HG03039 (cell line): ENCODE measurements around the gene ASB4.
A peak's percentile ranks its signal among the peaks of the same experiment; 100 is the strongest.
"Not testable (repeated sequence)": the region's sequence is repeated elsewhere in the genome, so short reads cannot be mapped to it uniquely, and the experiment has no call there.

Experiments used
- ATAC-seq: cut with Tn5 transposase; IDR thresholded peaks from one replicate; pipeline ENCODE4 v1.9.1; 2021; ENCODE audit warnings: mild to moderate bottlenecking, moderate library complexity; ENCODE audit not compliant: unreplicated experiment

Gene ASB4

GRCh38 chr7:95485391-95486123 lies at the start of gene ASB4:
ASB4 (plus strand) TSS chr7:95485943; CDS start chr7:95485972, 29 bp downstream.
- ATAC-seq: no peak

- no peak for ATAC-seq
Observed at GRCh38 chr7:95436407-95436806, 49.3 kb upstream of the ASB4 start.

DNA sequence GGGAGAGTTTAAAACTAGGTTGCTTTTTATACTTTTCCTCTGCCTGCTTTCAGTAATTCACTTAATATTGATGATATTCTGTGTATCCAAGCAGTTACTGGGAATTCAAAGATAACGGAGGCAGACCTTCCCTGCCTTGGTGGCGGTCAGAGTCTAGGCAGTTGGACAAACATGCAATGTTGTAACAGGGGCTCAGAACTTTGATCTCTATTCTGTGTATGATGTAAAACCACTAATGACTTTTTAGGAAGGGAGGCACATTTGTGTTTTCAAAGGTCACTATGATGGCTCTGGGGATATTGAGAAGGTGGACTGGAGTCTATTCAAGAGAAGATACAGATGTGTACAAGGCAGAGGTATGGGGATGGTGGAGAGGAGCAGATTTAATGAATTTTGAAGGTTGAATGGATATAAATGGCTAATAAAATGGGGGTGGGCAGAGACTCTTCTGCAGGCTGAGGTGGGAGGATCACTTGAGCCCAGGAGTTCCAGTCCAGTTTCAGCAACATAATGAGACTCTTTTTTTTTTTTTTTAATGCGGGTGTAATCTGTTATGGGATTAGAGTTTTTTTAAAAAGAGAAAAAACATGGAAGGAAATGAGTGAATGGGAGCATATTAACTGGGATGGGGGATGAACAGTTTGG lies 45.2 kb upstream of the ASB4 start:
- no peak for ATAC-seq

DNA sequence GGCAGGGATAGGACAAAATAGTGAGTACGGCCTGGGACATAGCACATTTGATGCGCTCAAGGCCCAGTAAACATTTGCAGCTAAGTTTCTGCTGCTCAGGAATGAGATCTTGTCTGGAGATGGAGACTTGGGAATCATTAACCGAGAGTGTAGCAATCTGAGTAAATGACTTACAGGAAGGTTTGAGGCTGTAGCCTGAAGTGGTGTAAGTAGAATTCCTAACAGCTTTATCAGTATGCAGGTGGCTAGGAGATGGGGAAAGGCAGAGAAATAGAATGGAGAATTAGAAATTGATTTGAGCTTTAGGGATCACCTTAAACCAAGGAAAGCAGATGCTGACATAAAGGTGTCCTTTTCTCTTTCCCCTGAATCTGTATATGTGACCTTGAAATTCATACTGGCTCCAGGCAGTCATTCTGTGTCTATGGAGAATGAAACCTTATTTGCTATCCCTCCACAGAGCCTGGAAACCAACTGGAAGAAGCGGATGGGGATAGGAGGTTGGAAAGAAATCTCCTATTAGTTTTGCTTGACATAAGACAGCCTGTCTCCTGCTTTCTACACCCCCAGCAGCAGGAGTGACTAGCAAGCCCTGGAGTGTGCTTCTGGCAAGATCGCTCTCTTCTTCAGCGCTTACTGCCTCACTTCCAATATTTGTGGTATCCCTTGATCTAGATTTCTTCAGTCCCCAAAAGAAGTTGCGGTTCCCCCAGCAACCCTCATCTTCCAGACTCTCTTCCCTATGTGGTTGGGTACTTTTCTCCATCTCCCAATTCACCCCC lies 44.5 kb upstream of the ASB4 start:
- ATAC-seq: no peak

- no peak for ATAC-seq
Observed at GRCh38 chr7:95444796-95445195, 40.9 kb upstream of the ASB4 start.

- no peak for ATAC-seq
Observed at GRCh38 chr7:95446618-95447017, 39.1 kb upstream of the ASB4 start.

DNA sequence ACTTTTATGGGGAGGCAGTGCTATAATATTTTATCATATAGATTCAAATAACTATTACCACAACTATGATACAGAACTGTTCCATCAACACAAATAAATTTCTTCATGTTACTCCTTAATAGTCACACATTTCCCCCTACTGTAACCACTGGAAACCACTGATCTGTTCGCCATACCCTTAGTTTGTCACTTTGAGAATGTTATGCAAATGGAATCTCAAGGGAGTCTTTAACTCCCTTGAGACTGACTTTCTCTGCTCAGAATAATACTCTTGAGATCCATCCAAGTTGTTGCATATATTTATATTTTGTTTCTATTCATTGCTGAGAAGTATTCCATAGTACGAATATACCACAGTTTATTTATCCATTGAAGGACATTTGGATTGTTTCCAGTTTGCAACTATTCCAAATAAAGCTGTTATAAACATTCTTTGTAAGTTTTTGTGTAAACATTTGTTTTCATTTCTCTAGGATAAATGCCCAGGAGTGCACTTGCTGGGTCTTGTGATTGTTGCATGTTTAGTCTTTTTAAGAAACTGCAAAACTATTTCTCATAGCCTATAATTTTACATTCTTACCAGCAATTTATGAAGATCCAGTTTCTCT lies 31.2 kb upstream of the ASB4 start:
- ATAC-seq: no peak

- ATAC-seq: no peak
Observed at GRCh38 chr7:95457947-95458346, 27.8 kb upstream of the ASB4 start.

DNA sequence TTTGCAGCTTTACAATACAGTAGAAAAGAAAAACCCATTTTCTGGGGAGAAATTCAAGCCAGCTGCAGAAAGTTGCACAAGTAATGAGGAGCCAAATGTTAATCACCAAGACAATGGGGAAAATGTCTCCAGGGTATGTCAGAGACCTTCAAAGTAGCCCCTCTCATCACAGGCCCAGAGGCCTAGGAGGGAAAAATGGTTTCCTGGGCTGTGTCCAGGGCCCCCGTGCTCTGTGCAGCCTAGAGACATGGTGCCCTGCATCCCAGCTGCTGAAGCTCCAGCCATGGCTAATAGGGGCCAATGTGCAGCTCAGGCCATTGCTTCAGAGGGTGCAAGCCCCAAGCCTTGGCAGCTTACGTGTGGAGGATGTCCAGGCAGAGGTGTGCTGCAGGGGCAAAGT lies 25.1 kb upstream of the ASB4 start:
- not testable (repeated sequence) for ATAC-seq

DNA sequence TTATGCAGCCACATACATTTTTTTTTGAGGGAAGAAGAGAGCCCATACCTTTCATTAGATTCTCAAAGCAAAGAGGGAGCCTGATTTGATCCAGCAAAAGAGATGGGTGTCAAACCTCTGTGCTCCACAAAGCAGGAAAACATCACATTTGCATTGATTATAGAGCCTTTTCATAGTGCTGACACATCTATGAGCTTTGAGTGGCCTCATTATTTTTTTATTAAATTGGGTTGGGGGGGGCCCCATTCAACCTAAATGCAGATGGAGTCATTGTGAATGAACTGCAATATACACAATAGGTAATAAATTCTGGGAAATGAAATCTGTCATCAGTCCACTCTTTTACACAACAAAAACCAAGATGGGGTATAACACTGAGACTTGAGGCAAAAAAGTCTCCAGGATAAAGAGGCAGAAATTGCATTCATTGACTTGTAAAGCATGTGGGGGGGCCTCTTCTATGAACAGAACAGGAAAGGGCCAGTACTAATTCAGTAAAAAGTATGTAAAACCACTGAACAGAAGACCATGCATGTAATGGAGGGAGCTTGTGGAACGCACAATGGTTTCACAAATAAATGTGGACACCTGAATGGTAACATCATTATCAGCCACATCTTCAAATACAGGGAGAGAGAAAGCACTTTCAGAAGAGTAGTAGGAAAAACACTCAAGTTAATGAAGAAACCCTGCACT lies 17.7 kb upstream of the ASB4 start:
- no peak for ATAC-seq

DNA sequence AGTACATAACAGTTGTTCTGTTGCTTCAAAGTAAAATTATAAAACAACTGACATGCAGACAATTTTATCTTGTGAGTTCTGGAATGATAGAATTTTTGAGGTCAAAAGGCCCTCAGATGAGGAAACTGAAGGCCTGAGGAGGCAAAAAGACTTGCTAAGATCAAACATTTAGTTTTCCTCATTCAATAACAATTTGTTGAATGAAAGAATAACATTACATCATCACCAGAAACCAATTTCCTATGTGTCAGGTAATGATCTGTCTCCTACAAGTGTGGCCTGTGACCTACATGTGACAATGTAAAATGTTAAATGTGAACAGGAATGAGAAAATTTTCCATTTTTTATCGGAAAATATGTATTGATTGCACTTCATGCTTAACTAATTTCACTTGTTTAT lies 16.6 kb upstream of the ASB4 start:
- no peak for ATAC-seq

DNA sequence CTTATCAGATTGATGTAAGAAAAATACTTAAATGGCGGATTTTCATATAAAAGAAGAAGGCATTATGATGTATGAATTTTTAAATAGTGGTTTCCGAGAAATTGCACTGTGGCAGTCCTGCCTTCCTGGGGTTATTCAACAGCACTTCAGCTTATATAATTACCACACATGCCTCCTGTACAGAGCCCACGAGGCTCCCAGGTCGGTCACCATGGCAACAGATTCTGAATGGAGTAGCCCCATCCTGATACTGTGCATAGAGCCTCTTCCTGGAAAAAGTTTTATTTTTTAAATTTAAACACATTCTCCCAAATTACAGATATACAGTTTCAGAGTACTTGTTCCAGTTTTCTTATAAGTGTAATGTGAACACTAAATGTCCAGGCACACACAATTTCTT lies 15.9 kb upstream of the ASB4 start:
- ATAC-seq: no peak

DNA sequence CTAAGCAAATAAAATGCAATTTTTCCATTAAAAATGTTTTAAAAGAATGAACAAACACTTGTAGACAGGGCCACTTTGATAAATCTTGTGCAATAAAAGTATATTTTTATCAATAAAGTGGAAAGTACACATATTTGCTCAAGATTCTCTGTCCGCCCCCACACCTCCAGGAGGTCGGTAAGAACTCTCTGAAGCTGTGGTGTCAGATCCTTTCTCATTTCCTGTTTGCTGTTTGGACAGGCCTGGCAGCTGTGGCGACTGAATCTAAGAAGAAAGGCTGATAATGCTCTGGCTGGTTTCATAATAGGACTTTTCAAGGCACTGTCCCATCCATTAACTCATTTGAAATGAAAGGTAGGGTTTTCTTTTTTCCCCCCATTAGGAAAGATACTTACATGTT lies 15.3 kb upstream of the ASB4 start:
- ATAC-seq: peak; percentile 99

- ATAC-seq: no peak
Observed at GRCh38 chr7:95471071-95471470, 14.7 kb upstream of the ASB4 start.

DNA sequence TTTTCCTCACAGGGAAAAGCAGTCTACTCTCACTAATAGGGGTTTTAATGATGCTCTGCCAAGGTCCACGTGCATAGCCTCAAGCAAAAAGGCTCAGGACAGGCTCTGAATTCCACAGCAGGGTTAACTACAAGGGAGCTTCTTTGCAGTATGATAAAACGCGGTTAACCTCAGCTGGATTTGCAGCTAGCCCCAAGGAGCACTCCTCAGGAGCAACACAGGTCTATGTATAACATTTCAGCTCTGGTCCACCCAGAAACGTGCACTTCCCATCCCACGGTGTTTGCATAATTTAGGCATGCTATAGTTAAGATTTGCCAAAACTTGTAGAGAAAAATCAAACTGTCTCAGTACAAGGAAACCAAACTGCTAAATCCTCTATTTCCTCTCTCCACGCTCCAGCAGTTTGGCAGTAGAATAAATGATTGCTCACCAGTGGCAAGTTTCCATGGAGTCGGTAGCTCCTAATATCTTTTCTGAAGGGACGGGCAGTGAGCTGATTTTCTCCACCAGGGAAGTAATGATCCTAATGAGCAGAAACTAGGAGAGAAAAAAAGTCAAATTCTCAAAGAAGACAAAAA lies 13.1 kb upstream of the ASB4 start:
- no peak for ATAC-seq

- ATAC-seq: no peak
Observed at GRCh38 chr7:95473276-95473985, 12.3 kb upstream of the ASB4 start.

DNA sequence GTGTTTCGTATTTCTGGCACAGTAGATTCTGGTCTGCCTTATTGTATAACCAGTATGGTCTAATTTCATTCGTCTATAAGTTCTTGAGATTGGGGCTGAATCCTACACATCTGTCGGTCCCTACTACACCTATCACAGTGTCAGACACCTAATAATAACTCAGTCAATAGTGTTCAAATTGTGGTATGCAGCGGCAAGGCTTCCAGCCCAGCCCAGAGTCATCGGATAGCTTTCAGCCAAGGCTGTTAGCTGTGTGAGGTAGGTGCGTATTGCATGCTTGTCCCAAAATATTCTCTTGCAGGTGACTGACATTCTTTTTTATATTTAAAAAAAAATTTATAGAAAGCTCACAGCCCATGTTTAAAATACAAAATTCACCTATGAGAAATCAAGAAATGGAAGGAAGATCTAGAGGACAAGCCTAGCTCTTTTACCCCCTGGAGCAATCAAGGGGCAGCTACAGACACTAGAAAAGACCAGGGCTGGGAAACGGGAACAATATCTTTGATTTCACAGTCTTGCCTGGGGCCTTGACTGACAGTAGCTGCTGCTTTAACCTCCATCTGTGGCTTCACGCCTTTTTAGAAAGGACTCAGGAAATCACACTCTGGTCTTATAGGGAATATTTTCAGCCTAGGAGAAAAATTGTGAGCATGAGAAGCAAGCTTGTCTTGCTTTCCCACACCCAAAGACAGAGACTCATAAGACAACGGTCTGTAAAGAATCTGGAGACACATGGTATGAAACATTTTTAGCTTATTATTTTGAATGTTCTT lies 9.5 kb upstream of the ASB4 start:
- ATAC-seq: no peak

GRCh38 chr7:95476904-95477594 lies 8.7 kb upstream of the ASB4 start:
- ATAC-seq: peak; percentile 52
